Activated CD8-positive, alpha-beta memory T cell treated with anti-CD3 and anti-CD28 coated beads, Interleukin-2, amount 50 U/mL, for 24 hours (primary cell): ENCODE results near the gene DDX42.
"Not testable (repeated sequence)": the region's sequence is repeated elsewhere in the genome, so short reads cannot be mapped to it uniquely, and the experiment has no call there.

Experiments used
- DNase-seq: peaks from one replicate; pipeline ENCODE4 v3.0.0-alpha.2; 2020; ENCODE audit errors: extremely low read depth

Gene DDX42

DNA sequence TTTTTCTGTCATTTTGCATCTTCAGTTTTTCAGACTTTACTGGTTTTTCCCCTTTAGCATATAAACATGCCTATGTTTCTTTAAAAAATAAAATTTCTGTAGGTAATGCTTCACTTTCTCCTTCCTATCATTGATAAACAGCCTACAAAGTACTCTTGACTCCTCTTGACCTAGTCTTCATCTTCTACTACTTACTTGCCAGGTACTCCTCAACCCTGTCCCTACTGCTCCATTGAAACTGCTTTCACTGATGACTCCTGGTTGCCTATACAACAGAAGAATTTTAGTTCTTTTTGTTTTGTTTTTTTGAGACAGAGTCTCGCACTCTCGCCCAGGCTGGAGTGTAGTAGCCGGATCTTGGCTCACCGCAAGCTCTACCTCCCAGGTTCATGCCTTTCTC, 7.0 kb downstream of the DDX42 start:
- DNase-seq: no peak

- no peak for DNase-seq
Observed at GRCh38 chr17:63783522-63783921, 9.6 kb downstream of the DDX42 start.

DNA sequence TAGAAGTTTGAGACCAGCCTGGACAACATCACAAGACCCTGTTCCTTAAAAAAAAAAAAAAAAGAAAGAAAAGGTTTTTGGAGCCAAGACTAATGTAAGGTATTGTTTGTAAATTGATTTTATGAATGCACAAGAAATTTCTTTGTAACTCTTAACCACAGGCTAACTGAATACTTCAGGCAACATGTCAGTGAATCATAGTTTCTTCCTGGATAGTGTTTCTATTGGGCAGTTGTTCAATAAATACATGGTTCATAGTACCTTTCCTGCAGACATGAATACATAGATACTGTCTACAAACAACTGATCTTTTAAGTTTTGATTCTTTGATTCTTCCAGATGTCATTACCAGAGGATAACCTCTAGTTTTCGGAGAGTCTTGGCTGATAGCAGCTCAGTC, 11.6 kb downstream of the DDX42 start:
- DNase-seq: no peak

DNA sequence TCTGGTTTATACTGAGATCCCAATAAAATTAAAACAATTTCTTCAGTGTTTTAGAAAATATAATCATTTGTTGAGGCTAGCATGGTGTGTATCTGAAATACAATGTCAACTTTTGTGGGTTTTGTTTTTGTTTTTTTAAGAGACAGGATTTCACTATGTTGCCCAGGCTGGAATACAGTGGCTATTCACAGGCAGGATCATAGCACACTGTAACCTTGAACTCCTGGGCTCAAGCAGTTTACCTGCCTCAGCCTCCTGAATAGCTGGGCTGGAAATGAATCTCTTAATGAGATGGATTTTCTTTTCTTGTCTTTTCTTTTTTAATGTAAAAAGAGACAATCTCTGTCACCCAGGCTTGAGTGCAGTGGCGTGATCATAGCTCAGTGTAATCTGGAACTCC, 12.1 kb downstream of the DDX42 start:
- no peak for DNase-seq

DNA sequence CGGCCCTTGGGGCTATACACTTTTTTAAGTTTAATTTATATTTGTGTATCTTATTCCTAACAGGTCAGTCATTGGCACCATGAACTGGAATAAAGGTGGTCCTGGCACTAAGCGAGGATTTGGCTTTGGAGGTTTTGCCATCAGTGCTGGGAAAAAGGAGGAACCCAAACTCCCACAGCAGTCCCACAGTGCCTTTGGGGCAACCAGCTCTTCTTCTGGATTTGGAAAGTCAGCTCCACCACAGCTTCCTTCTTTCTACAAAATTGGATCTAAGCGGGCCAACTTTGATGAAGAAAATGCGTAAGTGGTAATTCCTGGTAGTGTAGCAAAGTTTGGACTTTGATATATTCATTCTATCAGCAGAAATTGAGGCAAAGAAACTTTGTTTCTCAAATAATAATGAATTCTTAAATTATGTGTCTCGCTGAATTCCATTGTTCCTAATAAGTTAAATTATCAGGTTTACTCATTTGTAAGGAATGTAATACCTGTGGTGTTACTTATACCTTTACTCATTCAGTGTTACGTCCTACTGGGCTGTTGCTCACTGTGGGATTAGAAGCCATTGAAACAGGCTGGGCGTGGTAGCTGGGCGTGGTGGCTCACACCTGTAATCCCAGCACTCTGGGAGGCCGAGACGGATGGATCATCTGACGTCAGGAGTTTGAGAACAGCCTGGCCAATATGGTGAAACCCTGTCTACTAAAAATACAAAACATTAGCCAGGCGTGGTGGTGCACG, 13.2 kb downstream of the DDX42 start:
- no peak for DNase-seq

- DNase-seq: no peak
Observed at GRCh38 chr17:63790057-63790456, 16.1 kb downstream of the DDX42 start.

GRCh38 chr17:63792055-63792729, 18.2 kb downstream of the DDX42 start:
- DNase-seq: no peak

DNA sequence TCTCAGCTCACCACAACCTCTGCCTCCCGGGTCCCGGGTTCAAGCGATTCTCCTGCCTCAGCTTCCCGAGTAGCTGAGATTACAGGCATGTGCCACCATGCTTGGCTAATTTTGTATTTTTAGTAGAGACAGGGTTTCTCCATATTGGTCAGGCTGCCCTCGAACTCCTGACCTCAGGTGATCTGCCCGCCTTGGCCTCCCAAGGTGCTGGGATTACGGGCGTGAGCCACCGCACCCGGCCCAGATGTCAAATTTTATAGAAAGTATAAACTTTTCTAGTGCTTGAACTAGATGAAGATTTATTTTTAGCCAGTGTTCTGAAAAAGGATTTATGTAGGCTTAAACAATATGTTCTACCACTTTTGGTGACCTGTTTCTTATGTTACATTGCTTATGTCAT, 22.4 kb downstream of the DDX42 start:
- not testable (repeated sequence) for DNase-seq

DNA sequence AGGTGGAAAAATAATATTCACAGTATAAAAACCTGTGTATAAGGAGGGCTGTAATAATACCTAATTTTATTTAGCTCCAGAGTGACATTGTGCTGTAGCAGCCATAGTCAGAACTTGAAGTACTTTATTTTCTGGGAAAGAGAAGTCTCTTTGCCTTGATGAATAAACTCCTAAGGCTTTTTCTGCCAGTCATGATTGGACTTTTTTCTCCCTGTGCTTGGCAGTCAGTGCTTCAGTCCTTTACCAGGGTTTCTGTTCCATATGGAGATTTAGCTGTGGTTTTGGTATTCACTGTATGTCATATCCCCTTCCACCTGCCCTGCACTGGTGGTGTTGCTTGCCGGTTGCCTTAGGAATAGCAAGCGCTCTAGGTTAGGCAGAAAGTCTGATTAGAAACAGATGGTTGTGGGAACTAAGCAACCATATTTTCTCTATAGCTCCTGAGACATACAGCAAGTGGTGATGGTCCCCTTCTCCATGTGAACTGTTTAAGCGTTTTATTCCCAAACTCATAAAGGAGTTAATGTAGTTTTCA, 24.7 kb downstream of the DDX42 start:
- no peak for DNase-seq

DNA sequence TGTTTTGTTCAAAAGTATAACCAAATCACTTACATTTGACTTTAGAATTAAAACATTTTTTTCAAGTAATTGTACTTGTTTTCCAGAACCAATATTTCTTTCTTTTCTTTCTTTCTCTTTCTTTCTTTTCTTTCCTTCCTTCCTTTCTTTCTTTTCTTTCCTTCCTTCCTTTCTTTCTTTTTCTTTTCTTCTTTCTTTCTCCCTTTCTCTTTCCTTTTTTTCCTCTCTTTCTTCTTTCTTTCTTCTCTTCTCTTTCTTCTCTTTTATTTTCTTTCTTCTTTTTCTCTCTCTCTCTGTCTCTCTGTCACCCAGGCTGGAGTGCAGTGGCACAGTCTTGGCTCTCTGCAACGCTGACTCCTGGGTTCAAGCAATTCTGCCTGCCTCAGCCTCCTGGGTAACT, 26.8 kb downstream of the DDX42 start:
- DNase-seq: no peak

- DNase-seq: no peak
Observed at GRCh38 chr17:63804328-63804727, 30.4 kb downstream of the DDX42 start.

- no peak for DNase-seq
Observed at GRCh38 chr17:63805591-63805990, 31.6 kb downstream of the DDX42 start.

GRCh38 chr17:63809970-63810369, 36.0 kb downstream of the DDX42 start:
- no peak for DNase-seq

GRCh38 chr17:63816123-63816522, 42.2 kb downstream of the DDX42 start:
- no peak for DNase-seq

GRCh38 chr17:63816669-63817068, 42.7 kb downstream of the DDX42 start:
- no peak for DNase-seq

GRCh38 chr17:63817736-63818385, 43.9 kb downstream of the DDX42 start:
- no peak for DNase-seq

- no peak for DNase-seq
Observed at GRCh38 chr17:63819131-63819530, 45.2 kb downstream of the DDX42 start.

DNA sequence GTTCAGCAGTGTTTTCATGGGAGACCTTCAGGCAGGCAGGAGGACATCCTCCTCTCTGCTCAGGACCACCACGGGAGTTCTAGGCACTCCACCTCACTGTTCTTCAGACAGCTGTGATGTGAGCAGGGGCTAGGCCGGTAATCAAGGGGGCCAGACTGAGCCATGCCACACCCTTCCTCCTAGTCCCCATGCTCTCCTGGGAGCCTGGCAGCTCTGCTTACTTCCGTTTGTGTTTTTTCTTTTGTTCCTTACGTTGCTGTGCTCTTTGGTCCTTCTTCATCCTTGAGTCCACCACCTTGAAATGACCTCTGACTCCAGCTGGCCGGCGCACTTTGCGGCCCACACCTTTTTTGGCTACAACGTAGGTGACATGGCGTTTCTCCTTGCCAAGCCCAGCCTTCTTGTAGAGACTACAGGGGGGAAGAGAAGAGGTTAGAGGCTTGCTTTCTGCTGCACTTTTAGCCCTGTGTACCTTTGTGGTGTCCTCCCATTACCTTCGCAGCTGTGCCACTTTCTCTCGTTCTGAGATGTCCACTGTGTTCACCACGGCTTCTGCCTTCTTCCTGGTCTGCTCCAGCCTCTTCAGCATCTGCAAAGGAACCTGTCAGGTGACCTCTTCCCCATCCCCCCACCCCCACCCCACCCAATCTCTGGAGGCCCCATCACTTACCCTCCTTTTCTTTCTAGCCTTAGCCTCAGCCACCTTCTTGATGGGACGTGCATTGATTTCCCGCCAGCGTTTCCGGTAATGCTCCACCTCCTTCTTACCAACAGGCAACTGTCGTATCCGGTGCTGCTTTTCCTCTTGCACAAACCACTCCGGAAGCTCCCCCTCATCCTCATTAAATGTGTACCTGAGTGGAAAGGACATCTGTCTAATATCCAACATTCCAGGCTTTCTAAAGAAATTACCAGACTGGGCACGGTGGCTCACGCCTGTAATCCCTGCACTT, 45.9 kb downstream of the DDX42 start:
- no peak for DNase-seq

- DNase-seq: no peak
Observed at GRCh38 chr17:63820963-63821561, 47.1 kb downstream of the DDX42 start.

- DNase-seq: no peak
Observed at GRCh38 chr17:63821804-63822203, 47.8 kb downstream of the DDX42 start.

DNA sequence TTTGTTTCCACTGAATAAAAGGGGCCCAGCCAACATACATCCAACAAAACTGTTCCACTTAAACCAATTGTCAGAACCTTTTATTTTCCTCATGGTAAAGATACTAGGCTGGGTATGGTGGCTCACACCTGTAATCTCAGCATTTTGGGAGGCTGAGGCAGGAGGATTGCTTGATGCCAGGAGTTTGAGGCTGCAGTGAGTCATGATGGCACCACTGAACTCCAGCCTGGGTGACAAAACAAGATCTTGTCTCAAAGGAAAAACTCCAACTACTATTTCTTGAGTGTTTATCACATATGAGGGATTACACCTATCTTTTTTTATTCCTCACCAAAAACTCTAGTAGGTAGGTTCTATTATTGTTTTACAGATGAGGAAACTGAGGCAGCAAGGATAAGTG, 48.6 kb downstream of the DDX42 start:
- DNase-seq: no peak
